HG03097 (cell line): ENCODE results near the gene FCHO1.

ENCODE experiments used
- ATAC-seq: cut with Tn5 transposase; IDR thresholded peaks from one replicate; pipeline ENCODE4 v1.9.1; 2021; ENCODE audit not compliant: unreplicated experiment, low FRiP score

FCHO1 gene

GRCh38 chr19:17751103-17751911 lies at the start of gene FCHO1:
Gene FCHO1 (plus strand): TSS chr19:17751477. CDS start chr19:17755165, 3,688 bp downstream.
- ATAC-seq: peak; percentile 39

GRCh38 chr19:17703824-17704463 lies 47.3 kb upstream of the FCHO1 start:
- no peak for ATAC-seq

GRCh38 chr19:17706750-17707181 lies 44.5 kb upstream of the FCHO1 start:
- ATAC-seq: no peak

GRCh38 chr19:17711851-17712250 lies 39.4 kb upstream of the FCHO1 start:
- ATAC-seq: no peak

- ATAC-seq: no peak
Measured at GRCh38 chr19:17716309-17716929, 34.9 kb upstream of the FCHO1 start.

- no peak for ATAC-seq
Measured at GRCh38 chr19:17718550-17718946, 32.7 kb upstream of the FCHO1 start.

- peak; percentile 58 for ATAC-seq
Measured at GRCh38 chr19:17718947-17719711, 32.1 kb upstream of the FCHO1 start, which contains the start of gene MAP1S. Gene MAP1S (plus strand): TSS chr19:17719480. CDS start chr19:17719503, 23 bp downstream.

GRCh38 chr19:17719730-17720400 lies 31.4 kb upstream of the FCHO1 start:
- ATAC-seq: no peak

- no peak for ATAC-seq
Measured at GRCh38 chr19:17720440-17720839, 30.8 kb upstream of the FCHO1 start.

- ATAC-seq: no peak
Measured at GRCh38 chr19:17721111-17721628, 30.1 kb upstream of the FCHO1 start.

- no peak for ATAC-seq
Measured at GRCh38 chr19:17721821-17722220, 29.5 kb upstream of the FCHO1 start.

- no peak for ATAC-seq
Measured at GRCh38 chr19:17722655-17723240, 28.5 kb upstream of the FCHO1 start.

- no peak for ATAC-seq
Measured at GRCh38 chr19:17724655-17725054, 26.6 kb upstream of the FCHO1 start.

GRCh38 chr19:17725422-17726078 lies 25.7 kb upstream of the FCHO1 start:
- ATAC-seq: no peak

GRCh38 chr19:17726136-17726741 lies 25.0 kb upstream of the FCHO1 start:
- no peak for ATAC-seq

- no peak for ATAC-seq
Measured at GRCh38 chr19:17726964-17727773, 24.1 kb upstream of the FCHO1 start.

- no peak for ATAC-seq
Measured at GRCh38 chr19:17727843-17728242, 23.4 kb upstream of the FCHO1 start.

- no peak for ATAC-seq
Measured at GRCh38 chr19:17733127-17733526, 18.1 kb upstream of the FCHO1 start.
